PC-9 (cell line): ENCODE measurements around the gene ITSN1. TPM values are rescaled to one million over a fixed set of nuclear protein-coding genes. Genes with fewer than 3 reads are reported as not detected.

Experiments used
- BruUV-seq: library from RNA; stranded (reverse); fragments of 400-500 nt; replicated peaks from 2 replicates; lab custom pipeline; 2021; lab: Mats Ljungman, UMichigan
- CTCF ChIA-PET: fragments of 300-600 bp; sonication (Branson Sonifier 250); formaldehyde crosslinking; loops from one replicate; lab custom pipeline; 2022; ENCODE audit warnings: antibody characterized with exemption; lab: Charles Lee
- POLR2A ChIA-PET: fragments of 300-600 bp; sonication (Branson Sonifier 250); formaldehyde crosslinking; loops from one replicate; lab custom pipeline; 2022; ENCODE audit warnings: antibody characterized with exemption; ENCODE audit not compliant: unreplicated experiment; lab: Charles Lee
- DNase-seq, 2 experiments: peaks; one replicate each; pipeline versions ENCODE4 v3.0.0 to v3.0.0-alpha.2; 2015 to 2022; ENCODE audit warnings: mixed read lengths in 1 of 2
- H2AFZ ChIP-seq: fragments of 200-600 bp; sonication (generic); 2 replicates; pipeline ENCODE4 v1.8.1; 2017; ENCODE audit warnings: antibody characterized with exemption
- H3F3A ChIP-seq: fragments of 200-600 bp; sonication (generic); 2 replicates; pipeline ENCODE4 v1.8.1; 2017; ENCODE audit warnings: antibody characterized with exemption, mild to moderate bottlenecking, low read depth; ENCODE audit not compliant: insufficient read depth
- H3K27ac ChIP-seq: fragments of 200-600 bp; sonication (generic); 2 replicates; pipeline ENCODE4 v1.6.1; 2016; ENCODE audit warnings: mixed run types
- H3K27me3 ChIP-seq: fragments of 200-600 bp; sonication (generic); 2 replicates; pipeline ENCODE4 v1.6.1; 2016; ENCODE audit warnings: low read depth, mixed run types; ENCODE audit not compliant: insufficient read depth
- H3K36me3 ChIP-seq: fragments of 200-600 bp; sonication (generic); 2 replicates; pipeline ENCODE4 v1.6.1; 2016; ENCODE audit warnings: low read depth, mixed run types
- H3K4me1 ChIP-seq: fragments of 200-600 bp; sonication (generic); replicated peaks from 2 replicates; pipeline ENCODE4 v1.6.1; 2016; ENCODE audit warnings: mixed run types; ENCODE audit not compliant: insufficient read depth
- H3K4me2 ChIP-seq: fragments of 200-600 bp; sonication (generic); 2 replicates; pipeline ENCODE4 v1.6.1; 2017; ENCODE audit warnings: mixed run types
- H3K4me3 ChIP-seq: fragments of 200-600 bp; sonication (generic); 2 replicates; pipeline ENCODE4 v1.6.1; 2016; ENCODE audit warnings: mixed run types
- H3K79me2 ChIP-seq: fragments of 200-600 bp; sonication (generic); 2 replicates; pipeline ENCODE4 v1.6.1; 2017; ENCODE audit warnings: low read depth, mixed run types
- H3K9me2 ChIP-seq: fragments of 200-600 bp; sonication (generic); 2 replicates; pipeline ENCODE4 v1.8.1; 2017; ENCODE audit warnings: mild to moderate bottlenecking; ENCODE audit not compliant: insufficient read depth
- H3K9me3 ChIP-seq: fragments of 200-600 bp; sonication (generic); 2 replicates; pipeline ENCODE4 v1.8.1; 2016; ENCODE audit warnings: low read depth; ENCODE audit not compliant: insufficient read depth
- H4K20me1 ChIP-seq: fragments of 200-600 bp; sonication (generic); 2 replicates; pipeline ENCODE4 v1.8.1; 2017; ENCODE audit not compliant: insufficient read depth
- CTCF ChIP-seq: fragments of 200-600 bp; sonication (generic); conservative IDR thresholded peaks from 2 replicates; pipeline ENCODE4 v1.6.1; 2017; ENCODE audit warnings: mixed run types, antibody characterized with exemption, mild to moderate bottlenecking, moderate library complexity
- EZH2 ChIP-seq: fragments of 200-600 bp; sonication (generic); IDR thresholded peaks from 2 replicates; pipeline ENCODE4 v1.8.0; 2017; ENCODE audit warnings: antibody characterized with exemption, low read depth
- intact Hi-C: fragments of 100-400 bp; cut with micrococcal nuclease; formaldehyde crosslinking; loops from one replicate; pipeline ENCODE4 v1.10.0; 2022; ENCODE audit not compliant: unreplicated experiment
- total RNA-seq: library from RNA; stranded (reverse); gene quantifications from 2 replicates; pipeline ENCODE4 v1.2.3, GENCODE V29; 2021

The ITSN1 gene
- total RNA-seq, 1 experiment from 2014 or later: 46.3 TPM

GRCh38 chr21:33775100-33775828, 133.0 kb downstream of the ITSN1 start:
- no peaks in the 10 kb centered on the region for H3K36me3 ChIP-seq
- TF ChIP-seq EZH2 (no peak), CTCF (no peak)
- H3K9me3 ChIP-seq: no peaks in the 10 kb centered on the region
- intact Hi-C loops: no loop called here
- no peaks in the 10 kb centered on the region for H3K9me2 ChIP-seq
- no peaks in the 10 kb centered on the region for H3K4me1 ChIP-seq
- H3K27ac ChIP-seq: no peak overlapping the region
- no peaks in the 10 kb centered on the region for H4K20me1 ChIP-seq
- POLR2A ChIA-PET: no interaction called here
- no peak for DNase-seq
- H3K27me3 ChIP-seq: no peaks in the 10 kb centered on the region
- no TSS peak for BruUV-seq
- H3K79me2 ChIP-seq: no peaks in the 10 kb centered on the region
- H3K4me2 ChIP-seq: no peak overlapping the region
- no peaks in the 10 kb centered on the region for H3F3A ChIP-seq
- H3K4me3 ChIP-seq: no peak overlapping the region
- CTCF ChIA-PET: interaction anchor here (0.5 kb wide), 1 partner anchor 12 kb away, joined by 4 read pairs; no protein-coding TSS in a partner anchor
- H2AFZ ChIP-seq: no peak overlapping the region

DNA sequence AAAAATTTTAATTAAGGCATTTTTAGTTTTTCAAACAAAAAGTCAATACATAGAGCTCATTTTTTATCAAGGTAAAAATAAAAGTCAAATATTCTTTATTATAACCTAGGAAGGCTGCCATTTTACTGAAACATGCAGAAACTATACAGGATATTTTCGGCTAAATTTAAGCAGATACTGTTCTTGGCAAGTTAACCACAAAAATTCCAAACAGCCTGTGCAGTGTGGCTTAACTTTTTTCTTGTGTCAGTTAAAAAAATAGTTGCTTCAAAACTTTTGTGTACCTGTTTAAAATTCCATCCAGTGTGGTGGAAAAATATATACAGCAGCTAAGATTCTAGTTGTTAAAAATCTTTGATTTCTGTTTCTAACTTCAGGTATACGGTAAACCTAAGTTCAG, 138.3 kb downstream of the ITSN1 start:
- H3K4me3 ChIP-seq: no peak overlapping the region
- POLR2A ChIA-PET: no interaction called here

GRCh38 chr21:33781121-33781520, 138.8 kb downstream of the ITSN1 start:
- CTCF ChIA-PET: no interaction called here
- H3K4me1 ChIP-seq: no peaks in the 10 kb centered on the region
- H3K36me3 ChIP-seq: no peaks in the 10 kb centered on the region; the same call in 1 of the 2 replicates
- H3K79me2 ChIP-seq: no peaks in the 10 kb centered on the region
- intact Hi-C loops: no loop called here
- no peak for TF ChIP-seq CTCF
- no peak for TF ChIP-seq EZH2
- no peaks in the 10 kb centered on the region for H3K27me3 ChIP-seq
- no peak overlapping the region for H3K4me2 ChIP-seq
- H3K4me3 ChIP-seq: no peak overlapping the region
- POLR2A ChIA-PET: no interaction called here
- no peak overlapping the region for H2AFZ ChIP-seq
- no TSS peak for BruUV-seq
- H3K9me2 ChIP-seq: no peaks in the 10 kb centered on the region
- H3K9me3 ChIP-seq: no peaks in the 10 kb centered on the region
- no peak overlapping the region for H3K27ac ChIP-seq
- no peaks in the 10 kb centered on the region for H4K20me1 ChIP-seq
- no peak for DNase-seq
- H3F3A ChIP-seq: no peaks in the 10 kb centered on the region

More for the DNA sequence above, 138.3 kb downstream of the ITSN1 start:
- Histone ChIP-seq H4K20me1 (no peaks in the 10 kb centered on the region), H3K9me2 (no peaks in the 10 kb centered on the region), H3K79me2 (no peaks in the 10 kb centered on the region), H3K27me3 (no peaks in the 10 kb centered on the region), H3K27ac (no peak overlapping the region), H3K9me3 (no peaks in the 10 kb centered on the region), H3K4me2 (no peak overlapping the region), H3F3A (no peaks in the 10 kb centered on the region), H2AFZ (no peak overlapping the region), H3K36me3 (no peaks in the 10 kb centered on the region; the same call in 1 of the 2 replicates), H3K4me1 (no peaks in the 10 kb centered on the region)
- intact Hi-C loops: no loop called here
- BruUV-seq: no TSS peak
- CTCF ChIA-PET: interaction anchor here (0.6 kb wide), 1 partner anchor 115 kb away, joined by 5 read pairs; no protein-coding TSS in a partner anchor
- DNase-seq: no peak
- TF ChIP-seq EZH2: no peak
